Posterior cingulate gyrus (tissue), 11 donors: ENCODE data around the gene SERBP1.
"Not testable (repeated sequence)": the region's sequence is repeated elsewhere in the genome, so short reads cannot be mapped to it uniquely, and the experiment has no call there.

ENCODE experiments used
- DNase-seq, 10 donors: peaks; one replicate each; pipeline versions ENCODE4 v3.0.0 to v3.0.0-alpha.2; 2020 to 2021; ENCODE audit warnings: mixed read lengths in 3 of 10
- intact Hi-C: fragments of 100-400 bp; cut with DNase I; formaldehyde crosslinking; loops from one replicate; pipeline ENCODE4 v1.15.1; 2023

The SERBP1 gene

GRCh38 chr1:67430358-67431155, at the start of gene SERBP1:
TSS of gene SERBP1 (minus strand) at chr1:67430402. CDS start at chr1:67430300, 102 bp downstream.
- peak; percentile 93 to 99 (median 96) for DNase-seq
- intact Hi-C loops, result no loop called here

DNA sequence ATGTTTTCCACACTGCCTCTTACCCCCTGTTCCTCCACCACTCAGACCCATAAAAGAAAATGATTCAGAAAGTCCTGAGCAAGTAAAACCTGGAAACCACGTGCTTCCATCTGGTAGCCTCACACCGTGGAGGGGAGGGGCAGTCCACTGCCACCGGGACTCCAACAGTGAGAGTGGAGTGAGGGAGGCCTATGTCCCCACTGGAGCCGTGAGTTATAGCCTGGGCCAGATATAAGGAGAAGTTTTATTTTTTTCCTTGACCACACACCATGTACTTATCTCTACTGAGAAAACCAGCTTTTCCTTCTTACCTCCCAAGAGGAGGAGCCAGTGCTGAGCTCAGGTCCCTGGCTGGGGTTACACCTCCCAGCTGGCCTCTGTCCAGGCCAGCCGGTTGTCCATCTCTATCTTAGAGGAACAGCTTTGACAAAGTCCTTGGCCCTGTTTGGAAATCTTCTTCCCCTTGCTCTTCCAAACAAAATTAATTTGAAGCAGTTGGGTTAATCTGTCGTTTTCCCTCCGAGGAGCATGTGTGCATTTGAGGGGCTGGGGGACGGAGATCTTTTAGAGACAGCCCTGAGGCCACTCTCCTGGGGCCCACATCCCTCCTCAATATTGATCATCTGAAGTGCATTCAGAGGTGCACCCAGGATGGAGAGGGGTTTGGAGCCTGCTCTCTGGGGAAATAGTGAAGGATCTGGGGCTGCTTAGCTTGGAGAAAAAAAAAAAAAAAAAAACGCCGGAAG, 49.1 kb upstream of the SERBP1 start:
- intact Hi-C loops, result no loop called here
- no peak for DNase-seq

DNA sequence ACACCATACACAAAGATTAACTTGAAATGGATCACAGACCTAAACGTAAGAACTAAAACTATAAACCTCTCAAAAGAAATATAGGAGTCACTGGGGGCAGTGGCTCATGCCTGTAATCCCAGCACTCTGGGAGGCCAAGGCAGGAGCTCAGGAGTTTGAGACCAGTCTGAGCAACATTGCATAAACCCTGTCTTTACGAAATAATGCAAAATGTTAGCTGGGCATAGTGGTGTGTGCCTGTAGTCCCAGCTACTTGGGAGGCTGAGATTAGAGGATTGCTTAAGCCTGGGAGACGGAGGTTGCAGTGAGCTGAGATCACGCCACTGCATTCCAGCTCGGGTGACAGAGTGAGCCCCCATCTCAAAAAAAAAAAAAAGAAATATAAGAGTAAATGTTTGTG, 46.7 kb upstream of the SERBP1 start:
- DNase-seq, result no peak
- intact Hi-C loops, result no loop called here

- no peak for DNase-seq
- intact Hi-C loops, result no loop called here
Measured at GRCh38 chr1:67476006-67476482, 45.8 kb upstream of the SERBP1 start.

GRCh38 chr1:67472056-67472455, 41.9 kb upstream of the SERBP1 start:
- intact Hi-C loops, result no loop called here
- no peak for DNase-seq

DNA sequence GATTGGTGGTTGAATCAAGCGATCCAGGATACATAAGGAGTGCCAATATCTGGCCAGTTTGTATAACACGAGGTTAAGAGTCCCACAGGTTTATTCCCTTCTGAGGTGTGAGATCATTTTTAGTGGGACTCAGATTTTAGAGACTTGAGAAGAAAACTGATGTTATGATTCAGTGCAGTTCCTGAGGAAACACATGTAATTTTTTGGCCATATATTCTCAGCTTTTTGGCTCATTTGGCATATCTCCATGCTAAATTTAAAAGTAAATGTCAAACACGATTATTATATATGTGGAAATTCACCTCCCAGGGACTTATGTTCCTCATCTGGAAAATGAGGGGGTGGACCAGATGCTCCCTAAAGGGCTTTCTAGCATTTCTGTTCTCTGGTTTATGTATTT, 39.2 kb upstream of the SERBP1 start:
- intact Hi-C loops, result no loop called here
- no peak for DNase-seq

GRCh38 chr1:67468066-67468718, 38.0 kb upstream of the SERBP1 start:
- intact Hi-C loops, result no loop called here
- DNase-seq, result peak in 3 of 10 donors; percentile 10 to 73 (median 11)

DNA sequence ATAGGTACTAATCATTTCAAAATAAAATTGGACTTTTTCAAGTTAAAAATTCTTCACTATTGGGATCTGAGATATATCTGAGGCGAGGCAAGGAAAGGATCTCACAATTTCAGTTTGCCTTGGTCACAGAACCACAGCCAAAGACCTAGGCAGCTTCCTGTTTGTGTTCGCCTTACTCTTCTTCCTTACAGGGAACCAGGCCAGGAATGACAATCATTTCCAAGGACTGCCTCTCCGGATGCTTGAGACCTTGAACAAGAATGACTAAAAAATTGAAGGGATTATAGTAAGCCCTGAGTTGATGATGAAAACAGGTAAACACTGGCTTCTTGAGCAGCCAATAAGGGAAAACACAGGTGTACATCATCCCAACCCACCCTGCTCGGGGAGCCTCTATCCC, 35.2 kb upstream of the SERBP1 start:
- no peak for DNase-seq
- intact Hi-C loops, result no loop called here

DNA sequence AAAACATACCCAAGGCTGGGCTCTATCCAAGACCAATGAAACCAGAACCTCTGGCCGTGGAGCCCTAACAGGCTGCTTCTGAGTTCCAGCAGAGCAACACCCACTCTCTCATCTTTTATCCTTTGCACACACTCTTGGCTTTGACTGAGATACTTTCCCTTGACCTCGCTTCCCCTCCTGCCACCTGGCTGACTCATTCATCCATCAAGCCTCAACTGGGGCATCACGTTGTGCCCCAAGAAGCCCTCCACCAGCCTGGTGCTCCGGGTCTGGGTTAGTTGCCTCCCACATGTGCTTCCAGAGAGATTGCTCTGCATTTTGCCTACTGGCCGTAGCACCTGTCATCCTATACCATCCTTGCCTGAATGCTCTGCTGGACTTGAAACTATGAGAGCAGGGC, 34.5 kb upstream of the SERBP1 start:
- no peak for DNase-seq
- intact Hi-C loops, result no loop called here

DNA sequence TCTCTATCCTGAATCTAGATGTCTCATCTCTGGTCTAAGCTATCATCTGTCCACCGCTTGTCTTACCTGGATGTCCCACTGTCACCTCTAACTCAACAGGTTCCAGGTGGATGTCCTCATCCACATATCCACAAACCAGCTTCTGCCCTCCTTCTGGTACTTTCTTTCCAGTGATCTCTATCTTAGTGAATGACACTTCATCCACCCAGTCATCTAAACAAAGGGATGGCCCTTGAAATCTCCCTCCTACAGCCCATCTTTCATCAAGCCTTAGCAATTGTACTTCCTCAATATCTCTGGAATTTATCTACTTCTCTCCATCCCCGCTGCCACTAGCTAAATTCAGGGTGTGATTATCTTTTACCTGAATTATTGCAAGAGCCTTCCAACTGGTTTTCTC, 33.9 kb upstream of the SERBP1 start:
- intact Hi-C loops, result no loop called here
- DNase-seq, result no peak

- intact Hi-C loops, result no loop called here
- peak in 6 of 10 donors; percentile 28 to 85 (median 53) for DNase-seq
Measured at GRCh38 chr1:67463298-67463955, 33.2 kb upstream of the SERBP1 start.

GRCh38 chr1:67460676-67461500, 30.7 kb upstream of the SERBP1 start:
- intact Hi-C loops, result no loop called here
- DNase-seq, result no peak

- no peak for DNase-seq
- intact Hi-C loops, result no loop called here
Measured at GRCh38 chr1:67459068-67459467, 28.9 kb upstream of the SERBP1 start.

GRCh38 chr1:67458663-67459062, 28.5 kb upstream of the SERBP1 start:
- DNase-seq, result no peak
- intact Hi-C loops, result no loop called here

GRCh38 chr1:67457247-67457646, 27.0 kb upstream of the SERBP1 start:
- DNase-seq, result no peak
- intact Hi-C loops, result no loop called here

DNA sequence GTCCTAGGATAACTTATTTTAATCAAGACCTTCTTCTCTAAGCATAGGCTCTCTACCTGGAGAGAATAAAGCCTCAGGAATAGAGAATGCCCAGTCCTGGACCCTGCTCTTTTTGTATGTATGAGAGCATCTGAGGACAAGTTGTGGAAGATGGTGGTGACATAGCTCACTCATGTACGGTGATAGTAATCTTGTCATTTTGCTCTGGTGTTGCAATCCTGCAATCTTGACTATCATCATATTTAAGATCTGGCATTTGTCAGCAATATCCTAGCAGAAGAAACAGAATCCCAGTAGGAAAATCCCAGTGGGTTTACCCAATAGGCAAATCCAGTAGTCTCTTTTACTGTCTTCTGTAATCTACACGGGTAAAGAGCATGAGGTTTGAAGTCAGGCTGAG, 21.6 kb upstream of the SERBP1 start:
- intact Hi-C loops, result no loop called here
- no peak for DNase-seq

DNA sequence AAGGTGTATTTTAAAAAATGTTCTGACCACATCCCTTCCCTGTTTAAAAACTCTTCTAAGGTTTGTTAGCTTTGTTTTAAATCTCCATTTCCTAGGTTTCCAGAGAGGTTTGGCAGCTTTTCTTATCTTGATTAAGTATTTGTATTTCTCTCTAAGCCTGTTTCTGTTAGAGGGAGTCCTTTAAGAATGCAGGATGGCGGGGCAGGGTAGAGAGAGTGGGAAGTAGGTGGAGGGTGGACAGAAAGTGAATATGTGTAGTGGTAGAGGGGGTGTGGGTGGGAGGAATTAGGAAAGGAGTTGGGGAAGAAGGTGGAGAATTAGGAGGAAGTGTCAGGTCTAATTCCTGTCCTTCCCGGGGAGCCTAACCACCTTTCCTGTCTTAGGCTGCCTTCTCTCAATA, 21.2 kb upstream of the SERBP1 start:
- intact Hi-C loops, result no loop called here
- DNase-seq, result no peak

DNA sequence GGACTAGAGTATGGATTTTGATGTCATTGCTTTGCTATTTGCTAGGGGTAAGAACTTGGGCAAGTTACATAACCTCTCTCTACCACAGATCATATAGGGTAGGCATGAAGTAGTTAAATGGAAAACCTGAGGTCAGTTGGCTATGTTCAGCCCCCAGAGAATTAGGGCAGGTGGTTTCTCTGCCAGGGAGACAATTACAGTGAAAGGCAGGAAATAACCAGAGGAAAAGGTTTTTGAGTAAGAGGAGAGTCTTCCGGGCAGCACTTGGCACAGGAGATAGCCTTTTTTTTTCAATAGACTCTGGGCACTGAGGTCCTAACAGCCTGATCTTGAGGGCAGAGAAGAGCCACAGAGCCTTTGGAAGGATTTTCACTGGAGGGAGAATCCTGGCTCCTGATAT, 16.7 kb upstream of the SERBP1 start:
- no peak for DNase-seq
- intact Hi-C loops, result no loop called here

- intact Hi-C loops, DNase-seq: not testable (repeated sequence)
Measured at GRCh38 chr1:67446014-67446413, 15.8 kb upstream of the SERBP1 start.

DNA sequence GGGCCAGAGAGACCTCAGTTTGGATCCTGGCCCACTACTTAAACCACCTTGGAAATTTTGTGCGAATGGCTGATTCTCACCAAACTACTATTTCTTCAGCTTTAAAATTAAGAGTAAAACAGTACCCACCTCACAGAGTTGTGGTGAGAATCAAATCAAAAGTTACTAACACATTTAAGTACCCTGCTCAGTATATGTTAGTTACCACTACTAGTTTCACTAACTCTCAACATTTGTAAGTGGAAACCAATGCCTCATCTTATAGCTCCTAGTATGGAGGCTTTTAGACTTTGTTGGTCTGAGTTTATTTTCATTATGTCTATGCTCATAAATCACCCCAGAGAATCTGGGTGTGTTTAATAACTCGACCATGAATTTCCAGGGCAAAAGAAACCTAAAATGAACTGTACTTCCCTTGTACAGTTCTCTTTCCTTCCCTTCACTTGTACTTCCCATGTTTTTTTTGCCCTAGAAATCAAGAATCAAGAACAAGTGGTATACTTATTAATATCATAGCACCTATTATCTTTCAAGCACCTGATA, 11.6 kb upstream of the SERBP1 start:
- no peak for DNase-seq
- intact Hi-C loops, result no loop called here
